DND-41 (cell line): ENCODE data around the gene COL19A1.

ENCODE experiments used
- ATAC-seq: fragments of 200-7000 bp; cut with Tn5 transposase; 3 replicates; pipeline ENCODE4 v1.9.1; 2021; ENCODE audit warnings: low read depth; ENCODE audit not compliant: insufficient read depth
- DNase-seq: peaks from one replicate; pipeline ENCODE4 v3.0.0-alpha.2; 2020
- H2AFZ ChIP-seq: 2 replicates; pipeline ENCODE4 v1.6.0; 2012; ENCODE audit warnings: low read depth, low read length
- H3K27ac ChIP-seq: 2 replicates; pipeline ENCODE4 v1.5.1; 2012; ENCODE audit warnings: low read length, inconsistent platforms
- H3K27me3 ChIP-seq: fragments of 200-600 bp; sonication (generic); 2 replicates; pipeline ENCODE4 v1.6.0; 2012; ENCODE audit warnings: low read length, mild to moderate bottlenecking, inconsistent platforms; ENCODE audit not compliant: insufficient read depth, poor library complexity
- H3K36me3 ChIP-seq: 2 replicates; pipeline ENCODE4 v1.5.1; 2012; ENCODE audit warnings: low read length, inconsistent platforms; ENCODE audit not compliant: insufficient read depth
- H3K4me1 ChIP-seq: 2 replicates; pipeline ENCODE4 v1.5.1; 2012; ENCODE audit warnings: mild to moderate bottlenecking, low read length; ENCODE audit not compliant: insufficient read depth
- H3K4me2 ChIP-seq: 2 replicates; pipeline ENCODE4 v1.6.0; 2012; ENCODE audit warnings: mild to moderate bottlenecking, moderate library complexity, low read length, inconsistent platforms; ENCODE audit not compliant: insufficient read depth
- H3K4me3 ChIP-seq, 2 experiments: fragments of 200-600 bp in 1 of 2; shearing (Covaris generic) in 1 of 2; 2 replicates each; pipeline ENCODE4 v1.5.1; 2012 to 2016; ENCODE audit warnings: inconsistent platforms in 2 of 2, low read length in 2 of 2, mild to moderate bottlenecking in 2 of 2, low read depth in 1 of 2, moderate library complexity in 1 of 2
- H3K79me2 ChIP-seq: 2 replicates; pipeline ENCODE4 v1.6.0; 2012; ENCODE audit warnings: low read length, inconsistent platforms; ENCODE audit not compliant: insufficient read depth
- H3K9ac ChIP-seq: 2 replicates; pipeline ENCODE4 v1.6.0; 2012; ENCODE audit warnings: low read depth, mild to moderate bottlenecking, inconsistent platforms, low read length, moderate library complexity
- H3K9me3 ChIP-seq: 2 replicates; pipeline ENCODE4 v1.5.1; 2012; ENCODE audit warnings: low read length, moderate library complexity, mild to moderate bottlenecking, inconsistent platforms; ENCODE audit not compliant: insufficient read depth, severe bottlenecking
- H4K20me1 ChIP-seq: 2 replicates; pipeline ENCODE4 v1.6.0; 2012; ENCODE audit warnings: low read length; ENCODE audit not compliant: insufficient read depth
- EZH2 ChIP-seq: IDR thresholded peaks from 3 replicates; pipeline ENCODE4 v1.6.1; 2012; ENCODE audit warnings: borderline replicate concordance, low read depth, mild to moderate bottlenecking, moderate library complexity, low read length, inconsistent platforms; ENCODE audit not compliant: severe bottlenecking
- TF ChIP-seq, protein P1 (sequence below): IDR thresholded peaks from 2 replicates; pipeline ENCODE4 v1.5.1; 2012; ENCODE audit warnings: borderline replicate concordance, low read length, moderate library complexity, mild to moderate bottlenecking; ENCODE audit not compliant: poor library complexity, severe bottlenecking; ENCODE audit errors: extremely low read depth

COL19A1 gene

GRCh38 chr6:70051197-70052124 is 185.1 kb downstream of the COL19A1 start:
- no peak overlapping the region for H3K27ac ChIP-seq
- no peaks in the 10 kb centered on the region for H3K4me1 ChIP-seq
- no peak overlapping the region for H3K4me2 ChIP-seq
- ATAC-seq (no peak), DNase-seq (no peak)
- TF ChIP-seq, protein P1, sequence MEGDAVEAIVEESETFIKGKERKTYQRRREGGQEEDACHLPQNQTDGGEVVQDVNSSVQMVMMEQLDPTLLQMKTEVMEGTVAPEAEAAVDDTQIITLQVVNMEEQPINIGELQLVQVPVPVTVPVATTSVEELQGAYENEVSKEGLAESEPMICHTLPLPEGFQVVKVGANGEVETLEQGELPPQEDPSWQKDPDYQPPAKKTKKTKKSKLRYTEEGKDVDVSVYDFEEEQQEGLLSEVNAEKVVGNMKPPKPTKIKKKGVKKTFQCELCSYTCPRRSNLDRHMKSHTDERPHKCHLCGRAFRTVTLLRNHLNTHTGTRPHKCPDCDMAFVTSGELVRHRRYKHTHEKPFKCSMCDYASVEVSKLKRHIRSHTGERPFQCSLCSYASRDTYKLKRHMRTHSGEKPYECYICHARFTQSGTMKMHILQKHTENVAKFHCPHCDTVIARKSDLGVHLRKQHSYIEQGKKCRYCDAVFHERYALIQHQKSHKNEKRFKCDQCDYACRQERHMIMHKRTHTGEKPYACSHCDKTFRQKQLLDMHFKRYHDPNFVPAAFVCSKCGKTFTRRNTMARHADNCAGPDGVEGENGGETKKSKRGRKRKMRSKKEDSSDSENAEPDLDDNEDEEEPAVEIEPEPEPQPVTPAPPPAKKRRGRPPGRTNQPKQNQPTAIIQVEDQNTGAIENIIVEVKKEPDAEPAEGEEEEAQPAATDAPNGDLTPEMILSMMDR: no peak
- no peak for TF ChIP-seq EZH2
- no peaks in the 10 kb centered on the region for H3K79me2 ChIP-seq
- no peak overlapping the region for H3K9ac ChIP-seq
- no peaks in the 10 kb centered on the region for H3K27me3 ChIP-seq
- H3K9me3 ChIP-seq: no peaks in the 10 kb centered on the region
- no peak overlapping the region for H3K4me3 ChIP-seq
- H4K20me1 ChIP-seq: no peaks in the 10 kb centered on the region
- H3K36me3 ChIP-seq: no peaks in the 10 kb centered on the region
- no peak overlapping the region for H2AFZ ChIP-seq

DNA sequence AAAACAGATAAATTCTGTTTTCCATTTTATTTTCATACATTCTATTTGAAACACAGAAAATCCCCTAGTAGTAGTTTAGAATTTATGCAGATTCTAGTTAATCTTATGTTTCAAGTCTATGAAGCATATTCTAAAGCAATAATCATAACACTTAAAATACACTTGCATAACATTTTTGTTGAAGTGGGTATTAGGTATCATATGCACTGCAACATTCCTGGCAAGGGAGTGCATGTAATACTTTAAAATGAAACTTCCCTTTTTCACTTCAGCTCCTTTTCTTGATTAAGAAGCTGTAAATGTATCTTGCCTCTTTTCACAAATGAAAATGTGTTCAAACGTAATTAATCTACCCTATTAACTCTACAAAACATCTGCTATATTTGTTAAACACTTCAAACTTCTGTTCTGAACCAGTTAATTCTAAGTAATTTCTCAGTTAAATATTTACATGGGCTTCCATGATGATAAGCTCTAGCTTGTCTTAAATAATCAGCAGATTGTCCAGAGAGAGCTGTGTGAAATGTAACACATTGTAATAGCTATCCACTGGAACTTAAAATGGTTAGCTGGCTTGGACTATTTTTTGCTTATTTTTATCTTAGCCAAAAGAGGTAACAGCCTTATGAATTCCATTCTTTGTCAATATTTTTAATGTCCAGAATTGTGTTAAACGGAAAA is 192.8 kb downstream of the COL19A1 start:
- Histone ChIP-seq H4K20me1 (no peaks in the 10 kb centered on the region), H3K36me3 (no peaks in the 10 kb centered on the region), H3K27ac (no peak overlapping the region), H3K27me3 (no peaks in the 10 kb centered on the region), H2AFZ (no peak overlapping the region), H3K4me3 (no peak overlapping the region), H3K4me2 (no peak overlapping the region), H3K79me2 (no peaks in the 10 kb centered on the region), H3K9ac (no peak overlapping the region), H3K9me3 (no peaks in the 10 kb centered on the region), H3K4me1 (no peaks in the 10 kb centered on the region)
- DNase-seq (no peak), ATAC-seq (no peak)
- TF ChIP-seq, protein P1: no peak

DNA sequence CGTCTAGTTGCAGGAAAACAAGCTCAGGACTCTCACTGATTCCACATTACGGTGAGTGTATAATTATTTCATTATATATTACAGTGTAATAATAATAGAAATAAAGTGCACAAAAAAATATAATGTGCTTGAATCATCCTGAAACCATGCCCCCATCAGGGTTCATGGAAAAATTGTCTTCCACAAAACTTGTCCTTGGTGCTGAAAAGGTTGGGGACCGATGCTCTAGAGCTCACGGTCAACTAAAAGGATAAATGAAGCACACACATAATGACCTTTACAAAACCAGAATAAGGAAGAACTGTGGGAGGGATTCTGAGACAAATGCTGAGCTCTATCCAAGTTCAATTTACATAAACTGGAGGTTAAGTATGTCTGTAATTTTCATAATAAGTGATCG is 194.3 kb downstream of the COL19A1 start:
- Histone ChIP-seq H4K20me1 (no peaks in the 10 kb centered on the region), H3K9ac (no peak overlapping the region), H3K27me3 (no peaks in the 10 kb centered on the region), H3K27ac (no peak overlapping the region), H3K79me2 (no peaks in the 10 kb centered on the region), H3K36me3 (no peaks in the 10 kb centered on the region), H2AFZ (no peak overlapping the region), H3K4me3 (no peak overlapping the region), H3K4me1 (no peaks in the 10 kb centered on the region), H3K9me3 (no peaks in the 10 kb centered on the region), H3K4me2 (no peak overlapping the region)
- DNase-seq: no peak
- no peak for ATAC-seq
- TF ChIP-seq, protein P1: no peak
- TF ChIP-seq EZH2: no peak
